Naive thymus-derived CD4-positive, alpha-beta T cell (primary cell): ENCODE results near the gene TMEM266. TPM values are rescaled to one million over a fixed set of nuclear protein-coding genes. Genes with fewer than 3 reads are reported as not detected.
A peak's percentile ranks its signal among the peaks of the same experiment; 100 is the strongest.

Experiments used
- ATAC-seq: fragments of 150-1000 bp; cut with Tn5 transposase; 2 replicates; pipeline ENCODE4 v1.10.0; 2021; ENCODE audit warnings: mild to moderate bottlenecking, moderate library complexity
- CTCF ChIA-PET: fragments of 350-600 bp; sonication (Branson Sonifier 250); formaldehyde crosslinking; loops from one replicate; lab custom pipeline; 2021; ENCODE audit warnings: antibody characterized with exemption; lab: Charles Lee
- POLR2A ChIA-PET: fragments of 350-600 bp; sonication (Branson Sonifier 250); formaldehyde crosslinking; loops from one replicate; lab custom pipeline; 2021; ENCODE audit warnings: antibody characterized with exemption, inconsistent platforms; lab: Charles Lee
- DNase-seq, 9 donors: peaks; one replicate each; pipeline versions ENCODE4 v3.0.0 to v3.0.0-alpha.2; 2020 to 2022; ENCODE audit warnings: mixed read lengths in 1 of 9
- H3K27ac ChIP-seq: one replicate; pipeline ENCODE4 v1.7.0; 2013; ENCODE audit warnings: mild to moderate bottlenecking, low read depth, low read length, moderate library complexity
- H3K27me3 ChIP-seq, 2 donors: one replicate each; pipeline ENCODE4 v1.7.0; 2013; ENCODE audit warnings: low read length in 2 of 2, mild to moderate bottlenecking in 2 of 2, moderate library complexity in 2 of 2; ENCODE audit not compliant: control insufficient read depth in 2 of 2, insufficient read depth in 2 of 2
- H3K36me3 ChIP-seq, 3 experiments: 1 replicate in 2 of 3; 2 replicates in 1 of 3; pipeline ENCODE4 v1.7.0; 2013; ENCODE audit warnings: low read length in 3 of 3, mild to moderate bottlenecking in 3 of 3, moderate library complexity in 1 of 3; ENCODE audit not compliant: insufficient read depth in 3 of 3, control insufficient read depth in 2 of 3
- H3K4me1 ChIP-seq, 2 donors: one replicate each; pipeline ENCODE4 v1.7.0; 2013; ENCODE audit warnings: low read length in 2 of 2, mild to moderate bottlenecking in 2 of 2, moderate library complexity in 1 of 2; ENCODE audit not compliant: control insufficient read depth in 2 of 2, insufficient read depth in 2 of 2
- H3K4me3 ChIP-seq: 2 replicates; pipeline ENCODE4 v1.7.0; 2013; ENCODE audit warnings: mild to moderate bottlenecking, low read length
- H3K9me3 ChIP-seq, 3 experiments: 1 replicate in 2 of 3; 2 replicates in 1 of 3; pipeline ENCODE4 v1.7.0; 2013; ENCODE audit warnings: low read length in 3 of 3; ENCODE audit not compliant: control insufficient read depth in 2 of 3
- H3K27ac Mint-ChIP-seq, 9 donors: one replicate each; pipeline ENCODE4 v1.8.0; 2020 to 2022; ENCODE audit warnings: mixed read lengths in 9 of 9, mild to moderate bottlenecking in 8 of 9, moderate library complexity in 5 of 9, inconsistent platforms in 2 of 9
- H3K27me3 Mint-ChIP-seq, 5 donors: one replicate each; pipeline ENCODE4 v1.8.0; 2021 to 2022; ENCODE audit warnings: mixed read lengths in 5 of 5, mild to moderate bottlenecking in 1 of 5
- H3K36me3 Mint-ChIP-seq, 5 donors: one replicate each; pipeline ENCODE4 v1.8.0; 2020 to 2022; ENCODE audit warnings: mixed read lengths in 5 of 5, mild to moderate bottlenecking in 3 of 5, inconsistent platforms in 1 of 5
- H3K4me1 Mint-ChIP-seq, 7 donors: one replicate each; pipeline ENCODE4 v1.8.0; 2020 to 2022; ENCODE audit warnings: mixed read lengths in 7 of 7, mild to moderate bottlenecking in 3 of 7, inconsistent platforms in 1 of 7
- H3K4me3 Mint-ChIP-seq, 10 donors: one replicate each; pipeline ENCODE4 v1.8.0; 2020 to 2022; ENCODE audit warnings: mild to moderate bottlenecking in 10 of 10, mixed read lengths in 10 of 10, moderate library complexity in 6 of 10, inconsistent platforms in 2 of 10
- H3K9me3 Mint-ChIP-seq, 11 donors: one replicate each; pipeline ENCODE4 v1.8.0; 2020 to 2022; ENCODE audit warnings: mixed read lengths in 11 of 11, mild to moderate bottlenecking in 4 of 11, inconsistent platforms in 1 of 11, moderate library complexity in 1 of 11
- intact Hi-C, 2 donors: fragments of 100-400 bp; cut with micrococcal nuclease; formaldehyde crosslinking; loops; one replicate each; pipeline ENCODE4 v1.15.1; 2023
- polyA plus RNA-seq, 2 donors: library from polyadenylated mRNA; unstranded; fragments of 300-500 nt; fragmentation: Illumina TruSeq; gene quantifications; one replicate each; pipeline ENCODE4 v1.2.3, GENCODE V29; 2021
- total RNA-seq, 6 experiments: library from RNA in 5 of 6; stranded (reverse) in 5 of 6; gene quantifications; 1 replicate in 5 of 6; 2 replicates in 1 of 6; pipeline ENCODE4 v1.2.3 and lab custom pipeline; 2021 to 2026

Gene TMEM266
- total and polyA plus RNA-seq, 7 experiments from 2014 or later: not detected

GRCh38 chr15:76149291-76149915, 89.6 kb downstream of the TMEM266 start:
- ATAC-seq: no peak
- no peaks in the 10 kb centered on the region for H3K9me3 Mint-ChIP-seq
- Histone ChIP-seq H3K4me3 (no peak overlapping the region), H3K4me1 (peaks cover 0 to 4% of the 10 kb centered on the region in 2 donors), H3K9me3 (no peaks in the 10 kb centered on the region), H3K27me3 (peaks cover 0 to 3% of the 10 kb centered on the region in 2 donors), H3K27ac (no peak overlapping the region), H3K36me3 (no peaks in the 10 kb centered on the region)
- CTCF ChIA-PET: interaction anchor here (0.9 to 3.3 kb wide), 2 partner anchors 10 to 339 kb away, joined by 4 to 15 read pairs; no protein-coding TSS in a partner anchor
- POLR2A ChIA-PET: no interaction called here
- no peaks in the 10 kb centered on the region for H3K36me3 Mint-ChIP-seq
- H3K27ac Mint-ChIP-seq: no peak overlapping the region
- intact Hi-C loops: no loop called here
- no peak for DNase-seq
- peaks cover 17 to 35% (median 21%) of the 10 kb centered on the region in 5 donors for H3K27me3 Mint-ChIP-seq
- peaks cover 9 to 15% (median 11%) of the 10 kb centered on the region in 7 donors for H3K4me1 Mint-ChIP-seq
- H3K4me3 Mint-ChIP-seq: no peak overlapping the region

DNA sequence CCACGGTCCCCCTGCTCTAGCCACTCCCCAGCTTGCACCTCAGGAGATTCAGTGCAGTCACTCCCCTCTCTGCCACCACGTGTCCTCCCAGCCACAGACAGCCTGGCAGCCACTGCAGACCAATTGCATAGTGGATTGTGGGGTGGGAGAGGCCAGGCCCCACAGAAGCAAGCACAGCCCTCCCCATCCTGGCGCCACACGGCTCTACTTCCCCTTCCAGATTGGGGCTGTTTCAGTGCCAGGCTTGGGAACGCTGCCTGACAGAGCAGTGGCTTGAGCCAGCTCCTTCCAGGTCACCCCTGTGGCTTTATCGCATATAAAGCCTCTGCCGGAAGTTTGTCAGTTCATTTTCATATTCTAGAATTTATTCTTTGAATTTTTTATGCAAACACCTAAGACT, 90.7 kb downstream of the TMEM266 start:
- intact Hi-C loops: loop anchor here in 1 of 2 donors (2.0 kb wide), 1 partner anchor 92 kb away; the partner anchor contains the start of gene TMEM266
- peaks cover 0 to 4% of the 10 kb centered on the region in 2 donors for H3K4me1 ChIP-seq
- DNase-seq: peak in 2 of 9 donors; percentile 4 to 11

GRCh38 chr15:76150971-76151598, 91.3 kb downstream of the TMEM266 start:
- Mint-ChIP-seq H3K27ac (no peak overlapping the region), H3K4me1 (peaks cover 7 to 15% (median 11%) of the 10 kb centered on the region in 7 donors), H3K9me3 (no peaks in the 10 kb centered on the region), H3K4me3 (peak overlapping the region in 4 of 10 donors; percentile 11 to 43 (median 40)), H3K36me3 (no peaks in the 10 kb centered on the region), H3K27me3 (peaks cover 7 to 21% (median 10%) of the 10 kb centered on the region in 5 donors)
- Histone ChIP-seq H3K36me3 (no peaks in the 10 kb centered on the region), H3K9me3 (no peaks in the 10 kb centered on the region), H3K27me3 (no peaks in the 10 kb centered on the region), H3K4me1 (peaks cover 0 to 4% of the 10 kb centered on the region in 2 donors), H3K27ac (no peak overlapping the region), H3K4me3 (no peak overlapping the region)
- ChIA-PET CTCF (interaction anchor here (3.3 kb wide), 1 partner anchor 11 kb away, joined by 15 read pairs; no protein-coding TSS in a partner anchor), POLR2A (no interaction called here)
- ATAC-seq (peak; percentile 91), DNase-seq (peak; percentile 34 to 77 (median 58))
- intact Hi-C loops: loop anchor here in 1 of 2 donors (2.0 kb wide), 1 partner anchor 92 kb away; the partner anchor contains the start of gene TMEM266

More for the DNA sequence above, 90.7 kb downstream of the TMEM266 start:
- Mint-ChIP-seq H3K9me3 (no peaks in the 10 kb centered on the region), H3K27me3 (peaks cover 13 to 26% (median 15%) of the 10 kb centered on the region in 5 donors), H3K36me3 (no peaks in the 10 kb centered on the region), H3K27ac (peak overlapping the region in 1 of 9 donors; percentile 36), H3K4me1 (peaks cover 7 to 15% (median 11%) of the 10 kb centered on the region in 7 donors), H3K4me3 (peak overlapping the region in 2 of 10 donors; percentile 11 to 42)
- CTCF ChIA-PET: interaction anchor here (0.9 to 3.3 kb wide), 2 partner anchors 11 to 341 kb away, joined by 4 to 15 read pairs; no protein-coding TSS in a partner anchor
- H3K9me3 ChIP-seq: no peaks in the 10 kb centered on the region
- H3K4me3 ChIP-seq: no peak overlapping the region
- peak; percentile 46 for ATAC-seq
- POLR2A ChIA-PET: no interaction called here
- H3K27ac ChIP-seq: no peak overlapping the region
- H3K27me3 ChIP-seq: no peaks in the 10 kb centered on the region
- no peaks in the 10 kb centered on the region for H3K36me3 ChIP-seq

DNA sequence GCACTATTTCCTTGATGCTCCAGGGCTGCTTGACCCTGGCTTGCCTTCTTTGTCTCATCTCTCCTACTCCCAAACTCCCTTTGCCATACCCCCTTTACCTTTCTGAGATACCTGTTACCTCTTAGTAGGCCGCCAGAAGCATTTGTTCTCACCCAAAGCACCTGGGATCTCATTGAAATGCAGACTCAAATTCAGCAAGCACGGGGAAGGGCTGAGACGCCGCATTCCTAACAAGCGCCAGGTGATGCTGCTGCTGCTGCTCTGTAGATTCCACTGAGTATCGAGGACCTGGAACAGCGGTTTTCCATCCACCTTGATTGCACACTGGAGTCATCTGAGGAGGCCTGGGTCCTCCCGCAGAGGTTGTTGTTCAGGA, 91.8 kb downstream of the TMEM266 start:
- Histone ChIP-seq H3K4me3 (no peak overlapping the region), H3K27me3 (no peaks in the 10 kb centered on the region), H3K9me3 (no peaks in the 10 kb centered on the region), H3K27ac (no peak overlapping the region), H3K4me1 (peaks cover 0 to 4% of the 10 kb centered on the region in 2 donors), H3K36me3 (no peaks in the 10 kb centered on the region)
- peaks cover 7 to 15% (median 11%) of the 10 kb centered on the region in 7 donors for H3K4me1 Mint-ChIP-seq
- no peaks in the 10 kb centered on the region for H3K9me3 Mint-ChIP-seq
- CTCF ChIA-PET: no interaction called here
- ATAC-seq: no peak
- intact Hi-C loops: loop anchor here in 1 of 2 donors (2.0 kb wide), 1 partner anchor 93 kb away; the partner anchor contains the start of gene TMEM266
- H3K27me3 Mint-ChIP-seq: peaks cover 4 to 17% (median 5%) of the 10 kb centered on the region in 5 donors
- POLR2A ChIA-PET: no interaction called here
- H3K4me3 Mint-ChIP-seq: peak overlapping the region in 1 of 10 donors; percentile 38
- no peak for DNase-seq
- no peak overlapping the region for H3K27ac Mint-ChIP-seq
- H3K36me3 Mint-ChIP-seq: no peaks in the 10 kb centered on the region

GRCh38 chr15:76152197-76152596, 92.4 kb downstream of the TMEM266 start:
- CTCF ChIA-PET: interaction anchor here (0.6 to 0.7 kb wide), 2 partner anchors 10 to 953 kb away, joined by 3 read pairs; no protein-coding TSS in a partner anchor
- no peaks in the 10 kb centered on the region for H3K27me3 ChIP-seq
- H3K9me3 ChIP-seq: no peaks in the 10 kb centered on the region
- intact Hi-C loops: no loop called here
- H3K4me3 ChIP-seq: no peak overlapping the region
- Mint-ChIP-seq H3K27ac (no peak overlapping the region), H3K36me3 (no peaks in the 10 kb centered on the region), H3K9me3 (no peaks in the 10 kb centered on the region), H3K4me3 (no peak overlapping the region), H3K27me3 (peaks cover 0 to 13% (median 0%) of the 10 kb centered on the region in 5 donors), H3K4me1 (peaks cover 7 to 15% (median 11%) of the 10 kb centered on the region in 7 donors)
- no peak for DNase-seq
- no peak overlapping the region for H3K27ac ChIP-seq
- no peaks in the 10 kb centered on the region for H3K36me3 ChIP-seq
- H3K4me1 ChIP-seq: peaks cover 0 to 4% of the 10 kb centered on the region in 2 donors
- POLR2A ChIA-PET: no interaction called here
- ATAC-seq: no peak

- no peak overlapping the region for H3K4me3 Mint-ChIP-seq
- Histone ChIP-seq H3K4me3 (no peak overlapping the region), H3K4me1 (no peaks in the 10 kb centered on the region), H3K27me3 (no peaks in the 10 kb centered on the region), H3K9me3 (no peaks in the 10 kb centered on the region), H3K36me3 (no peaks in the 10 kb centered on the region), H3K27ac (no peak overlapping the region)
- no peak for DNase-seq
- ChIA-PET POLR2A (no interaction called here), CTCF (no interaction called here)
- H3K9me3 Mint-ChIP-seq: no peaks in the 10 kb centered on the region
- H3K36me3 Mint-ChIP-seq: no peaks in the 10 kb centered on the region
- H3K4me1 Mint-ChIP-seq: peaks cover 3 to 11% (median 6%) of the 10 kb centered on the region in 7 donors
- ATAC-seq: no peak
- intact Hi-C loops: no loop called here
- H3K27ac Mint-ChIP-seq: no peak overlapping the region
- peaks cover 0 to 9% (median 0%) of the 10 kb centered on the region in 5 donors for H3K27me3 Mint-ChIP-seq
Observed at GRCh38 chr15:76153241-76154197, 93.7 kb downstream of the TMEM266 start.
